ENCODE measurements around the gene PTPN1. TPM values are rescaled to one million over a fixed set of nuclear protein-coding genes. Genes with fewer than 3 reads are reported as not detected.

The PTPN1 gene
- total and polyA plus RNA-seq, 3 donors from 2014 or later, result 42.0 to 44.3 (median 44.0) TPM

- no peaks in the 10 kb centered on the region for H3K9me3 ChIP-seq
- intact Hi-C loops (cut with DNase I; ENCODE audit: low total_unique reads), result no loop called here
- WGBS, 2 donors, result 53% methylated on average over 3 of the region's 3 CpGs
- peaks cover 28% of the 10 kb centered on the region for H3K4me1 ChIP-seq
- TF ChIP-seq CTCF (IDR thresholded peaks at IDR 0.05) (no peak), POLR2A (IDR thresholded peaks at IDR 0.05) (no peak)
- no peak for DNase-seq
- no peaks in the 10 kb centered on the region for H3K27me3 ChIP-seq
- no peak overlapping the region for H3K4me3 ChIP-seq
- H3K36me3 ChIP-seq (ENCODE audit: low read depth, missing control alignments), result no peaks in the 10 kb centered on the region
- H3K27ac ChIP-seq, result no peak overlapping the region
Measured at GRCh38 chr20:50517817-50518154, 7.6 kb downstream of the PTPN1 start.

GRCh38 chr20:50518270-50518721, 8.1 kb downstream of the PTPN1 start:
- no peak overlapping the region for H3K4me3 ChIP-seq
- H3K36me3 ChIP-seq (ENCODE audit: low read depth, missing control alignments), result no peaks in the 10 kb centered on the region
- intact Hi-C loops (cut with DNase I; ENCODE audit: low total_unique reads), result no loop called here
- no peaks in the 10 kb centered on the region for H3K9me3 ChIP-seq
- TF ChIP-seq CTCF (IDR thresholded peaks at IDR 0.05) (no peak), POLR2A (IDR thresholded peaks at IDR 0.05) (no peak)
- H3K4me1 ChIP-seq, result peaks cover 26% of the 10 kb centered on the region
- H3K27me3 ChIP-seq, result no peaks in the 10 kb centered on the region
- 72 to 73% methylated on average over 4 of the region's 4 CpGs for WGBS, 2 donors
- no peak for DNase-seq
- H3K27ac ChIP-seq, result no peak overlapping the region

- Histone ChIP-seq H3K4me1 (peaks cover 23% of the 10 kb centered on the region), H3K36me3 (ENCODE audit: low read depth, missing control alignments) (no peaks in the 10 kb centered on the region), H3K4me3 (no peak overlapping the region), H3K27ac (no peak overlapping the region), H3K27me3 (no peaks in the 10 kb centered on the region), H3K9me3 (no peaks in the 10 kb centered on the region)
- no peak for DNase-seq
- TF ChIP-seq CTCF (IDR thresholded peaks at IDR 0.05) (no peak), POLR2A (IDR thresholded peaks at IDR 0.05) (no peak)
- 65 to 77% methylated on average over 5 of the region's 5 CpGs for WGBS, 2 donors
- intact Hi-C loops (cut with DNase I; ENCODE audit: low total_unique reads), result no loop called here
Measured at GRCh38 chr20:50519036-50519762, 9.0 kb downstream of the PTPN1 start.

- 85 to 89% methylated on average over 7 of the region's 7 CpGs for WGBS, 2 donors
Measured at GRCh38 chr20:50520222-50520880, 10.2 kb downstream of the PTPN1 start.

More at GRCh38 chr20:50520222-50520880, 10.2 kb downstream of the PTPN1 start:
- no peaks in the 10 kb centered on the region for H3K9me3 ChIP-seq
- peaks cover 19% of the 10 kb centered on the region for H3K4me1 ChIP-seq
- TF ChIP-seq POLR2A (IDR thresholded peaks at IDR 0.05) (no peak), CTCF (IDR thresholded peaks at IDR 0.05) (no peak)
- H3K36me3 ChIP-seq (ENCODE audit: low read depth, missing control alignments), result no peaks in the 10 kb centered on the region
- no peak overlapping the region for H3K27ac ChIP-seq
- no peak overlapping the region for H3K4me3 ChIP-seq
- intact Hi-C loops (cut with DNase I; ENCODE audit: low total_unique reads), result no loop called here
- H3K27me3 ChIP-seq, result no peaks in the 10 kb centered on the region
- no peak for DNase-seq
